GM18502 (cell line): ENCODE results near the gene ADPRM.

Experiments
- ATAC-seq: cut with Tn5 transposase; IDR thresholded peaks from one replicate; pipeline ENCODE4 v1.9.1; 2021; ENCODE audit warnings: mild to moderate bottlenecking; ENCODE audit not compliant: unreplicated experiment, poor library complexity

The ADPRM gene

GRCh38 chr17:10738521-10739258, 41.3 kb downstream of the ADPRM start:
- no peak for ATAC-seq

GRCh38 chr17:10739386-10739785, 42.0 kb downstream of the ADPRM start:
- ATAC-seq, result no peak

- no peak for ATAC-seq
Measured at GRCh38 chr17:10741416-10742135, 44.2 kb downstream of the ADPRM start.

- no peak for ATAC-seq
Measured at GRCh38 chr17:10742431-10742830, 45.0 kb downstream of the ADPRM start.

- ATAC-seq, result no peak
Measured at GRCh38 chr17:10743316-10744009, 46.1 kb downstream of the ADPRM start.

GRCh38 chr17:10744501-10745000, 47.2 kb downstream of the ADPRM start:
- no peak for ATAC-seq

GRCh38 chr17:10745231-10745630, 47.8 kb downstream of the ADPRM start:
- ATAC-seq, result no peak

- no peak for ATAC-seq
Measured at GRCh38 chr17:10748531-10749181, 51.3 kb downstream of the ADPRM start.

GRCh38 chr17:10750210-10750609, 52.8 kb downstream of the ADPRM start:
- no peak for ATAC-seq

- no peak for ATAC-seq
Measured at GRCh38 chr17:10751563-10751962, 54.2 kb downstream of the ADPRM start.

- no peak for ATAC-seq
Measured at GRCh38 chr17:10752696-10753095, 55.3 kb downstream of the ADPRM start.

- no peak for ATAC-seq
Measured at GRCh38 chr17:10754109-10754508, 56.7 kb downstream of the ADPRM start.

- ATAC-seq, result no peak
Measured at GRCh38 chr17:10754861-10755591, 57.6 kb downstream of the ADPRM start.

- no peak for ATAC-seq
Measured at GRCh38 chr17:10755592-10756127, 58.3 kb downstream of the ADPRM start.

GRCh38 chr17:10756185-10756584, 58.8 kb downstream of the ADPRM start:
- ATAC-seq, result no peak

GRCh38 chr17:10756619-10757018, 59.2 kb downstream of the ADPRM start:
- ATAC-seq, result no peak

- no peak for ATAC-seq
Measured at GRCh38 chr17:10757067-10757466, 59.7 kb downstream of the ADPRM start.

- no peak for ATAC-seq
Measured at GRCh38 chr17:10757647-10758046, 60.3 kb downstream of the ADPRM start.

- no peak for ATAC-seq
Measured at GRCh38 chr17:10758062-10758461, 60.7 kb downstream of the ADPRM start.
